Measurements from ENCODE around the gene AHRR. TPM values are rescaled to one million over a fixed set of nuclear protein-coding genes. Genes with fewer than 3 reads are reported as not detected.
"Not testable (repeated sequence)": the region's sequence is repeated elsewhere in the genome, so short reads cannot be mapped to it uniquely, and the experiment has no call there.

Gene AHRR
- polyA plus RNA-seq, 10 donors, result 0.98 to 6.1 (median 2.4) TPM

DNA sequence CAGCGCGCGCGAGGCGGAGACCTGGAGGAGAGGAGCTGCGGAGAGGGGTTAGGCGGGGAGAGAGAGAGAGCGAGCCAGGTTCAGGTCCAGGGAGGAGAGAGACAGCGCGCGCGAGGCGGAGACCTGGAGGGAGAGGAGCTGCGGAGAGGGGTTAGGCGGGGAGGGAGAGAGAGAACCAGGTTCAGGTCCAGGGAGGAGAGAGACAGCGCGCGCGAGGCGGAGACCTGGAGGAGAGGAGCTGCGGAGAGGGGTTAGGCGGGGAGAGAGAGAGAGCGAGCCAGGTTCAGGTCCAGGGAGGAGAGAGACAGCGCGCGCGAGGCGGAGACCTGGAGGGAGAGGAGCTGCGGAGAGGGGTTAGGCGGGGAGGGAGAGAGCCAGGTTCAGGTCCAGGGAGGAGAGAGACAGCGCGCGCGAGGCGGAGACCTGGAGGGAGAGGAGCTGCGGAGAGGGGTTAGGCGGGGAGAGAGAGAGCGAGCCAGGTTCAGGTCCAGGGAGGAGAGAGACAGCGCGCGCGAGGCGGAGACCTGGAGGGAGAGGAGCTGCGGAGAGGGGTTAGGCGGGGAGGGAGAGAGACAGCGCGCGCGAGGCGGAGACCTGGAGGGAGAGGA is 152.8 kb downstream of the AHRR start:
- peak in 1 of 3 donors; percentile 42 for DNase-seq

DNA sequence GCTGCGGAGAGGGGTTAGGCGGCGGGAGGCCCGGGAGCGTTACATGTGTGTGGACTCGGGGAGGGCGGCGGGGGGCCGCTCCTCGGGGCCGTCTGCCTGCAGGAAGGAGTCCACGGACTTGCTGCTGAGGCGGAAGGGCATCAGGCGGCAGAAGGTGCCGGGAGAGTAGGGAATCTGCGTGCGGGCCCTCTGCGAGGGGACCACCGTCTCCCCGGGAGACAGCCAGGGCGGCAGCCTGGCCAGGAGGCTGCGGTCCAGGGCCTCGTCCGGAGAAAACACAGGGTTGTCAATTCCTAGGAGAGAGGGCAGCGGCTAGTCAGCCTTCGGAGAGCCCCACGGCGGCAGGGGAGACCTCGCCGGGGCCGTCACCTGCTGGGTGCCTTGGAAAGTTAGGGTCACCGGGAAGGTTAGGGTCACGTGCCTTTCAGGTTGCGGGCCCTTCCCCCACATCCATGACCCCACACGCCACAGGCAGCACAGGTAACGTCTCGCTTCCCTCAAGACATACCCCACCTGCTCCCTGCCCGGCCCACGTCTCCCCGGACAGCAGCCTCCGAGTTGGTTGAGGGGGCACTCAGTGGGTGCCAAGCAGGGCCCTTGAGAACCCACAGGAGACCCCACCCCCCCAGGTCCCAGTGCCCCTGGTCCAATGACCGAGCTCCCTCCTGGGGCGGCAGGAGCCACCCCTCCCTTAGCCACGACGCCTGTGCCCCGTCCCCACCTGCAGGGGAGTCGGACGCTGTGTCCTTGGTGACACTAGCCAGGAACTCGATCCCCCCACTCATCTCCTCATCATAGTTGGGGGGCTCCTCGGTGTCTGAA is 153.5 kb downstream of the AHRR start:
- DNase-seq, result peak in 1 of 3 donors; percentile 44

DNA sequence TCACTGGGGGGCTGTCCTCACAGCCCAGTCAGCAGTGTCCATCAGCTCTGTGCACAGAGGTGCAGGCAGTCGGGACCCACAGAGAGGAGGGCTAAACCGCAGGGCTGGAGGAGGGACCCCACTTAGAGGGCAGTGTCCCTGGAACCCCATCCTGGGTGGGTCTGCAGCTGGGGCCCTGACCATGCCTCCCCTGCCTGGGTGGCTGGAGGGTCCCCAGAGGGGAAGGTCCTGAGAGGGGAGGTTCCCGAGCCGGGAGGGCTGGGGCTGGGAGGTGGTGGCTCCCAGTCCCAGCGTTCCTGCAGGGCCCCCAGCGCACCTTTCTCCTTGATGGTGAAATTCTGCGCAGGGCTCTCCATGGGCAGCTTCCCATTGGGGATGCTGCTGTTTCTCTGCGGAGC is 154.2 kb downstream of the AHRR start:
- no peak for DNase-seq

DNA sequence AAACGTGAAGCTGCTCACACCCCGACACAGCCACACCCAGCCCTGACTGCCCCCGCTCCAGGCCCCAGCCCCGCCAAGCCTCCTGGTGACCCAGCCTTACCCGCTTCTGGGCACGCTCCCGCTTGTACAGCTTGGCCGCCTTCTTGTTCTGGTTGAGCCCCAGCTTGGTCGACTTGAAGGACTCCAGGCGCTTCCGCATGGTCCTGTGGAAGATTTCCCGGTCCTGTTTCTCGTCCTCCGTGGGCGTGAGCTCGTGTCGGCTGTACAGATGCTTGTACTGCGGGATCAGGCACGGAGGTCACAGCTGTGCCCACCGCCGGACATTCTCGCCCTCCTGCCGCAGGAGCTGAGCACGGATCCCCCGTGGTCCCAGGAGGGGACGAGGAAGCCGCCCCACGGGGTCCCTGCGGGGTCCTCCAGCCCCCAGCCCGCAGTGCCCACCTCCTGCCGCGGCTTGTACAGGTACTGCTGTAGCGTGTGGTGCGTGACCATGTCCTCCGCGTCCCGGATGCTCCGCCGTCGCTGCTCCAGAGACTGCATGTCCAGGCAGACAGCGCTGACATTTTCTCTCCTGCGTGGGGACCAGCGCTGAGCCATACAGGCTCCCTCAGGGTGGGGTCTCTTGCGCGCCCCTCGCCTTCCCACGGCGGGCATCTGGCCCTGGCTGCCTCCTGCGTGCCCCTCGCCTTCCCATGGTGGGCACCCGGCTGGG is 154.7 kb downstream of the AHRR start:
- DNase-seq, result no peak

DNA sequence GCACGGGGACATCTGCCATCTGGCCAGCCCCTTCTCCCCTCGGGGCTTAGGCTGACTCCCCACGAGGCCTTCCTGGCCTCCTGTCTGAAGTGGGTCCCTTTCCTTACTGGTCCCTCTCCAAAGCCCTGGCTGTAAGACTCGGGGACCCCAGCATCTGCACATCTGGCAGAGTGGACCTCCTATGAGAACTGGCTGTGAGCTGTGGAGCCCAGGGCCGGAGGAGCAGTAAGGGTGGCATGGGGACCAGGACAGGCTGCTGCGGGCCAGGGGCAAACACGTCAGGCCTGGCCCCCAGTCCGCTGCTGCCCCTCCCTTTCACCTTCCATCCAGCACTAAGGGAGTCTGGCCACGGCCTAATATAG is 155.3 kb downstream of the AHRR start:
- DNase-seq, result no peak

DNA sequence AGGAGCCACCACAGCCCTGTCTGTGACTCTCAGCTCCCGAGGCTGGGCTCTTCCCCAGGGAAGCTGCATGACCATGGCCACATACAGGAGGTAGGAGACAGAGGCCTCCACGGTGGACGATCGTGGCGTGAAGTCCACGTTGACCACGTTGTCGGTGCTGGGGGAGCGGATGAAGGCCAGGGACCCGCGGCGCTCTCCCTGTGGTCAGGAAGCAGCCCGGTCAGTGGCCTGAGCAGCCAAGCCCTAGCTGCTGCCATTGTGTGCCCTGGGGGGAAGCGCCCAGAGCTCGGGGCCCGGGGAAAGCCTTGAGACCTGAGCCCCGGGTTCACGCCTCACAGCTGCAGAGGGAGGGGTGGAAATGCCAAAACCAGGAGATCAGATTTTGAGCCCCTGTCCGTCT is 155.7 kb downstream of the AHRR start:
- no peak for DNase-seq

DNA sequence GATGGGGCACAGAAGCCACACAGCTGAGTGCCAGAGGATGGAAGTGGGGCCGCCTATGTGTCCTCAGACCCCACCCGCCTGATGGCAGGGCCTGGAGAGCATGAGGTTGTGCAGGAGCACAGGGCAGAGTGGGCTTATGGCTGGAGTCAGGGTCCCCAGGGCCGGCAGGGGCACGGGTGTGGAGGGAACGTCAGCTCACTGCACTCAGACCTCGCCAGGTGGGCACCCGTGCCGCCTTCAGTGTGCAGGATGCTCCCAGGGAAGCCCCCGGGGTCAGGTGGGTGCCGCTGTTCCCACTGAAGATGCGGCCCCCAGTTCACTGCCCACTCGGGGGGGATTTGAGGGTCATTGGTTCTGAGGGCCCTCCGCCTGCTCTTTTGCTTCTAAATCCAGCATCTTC is 156.4 kb downstream of the AHRR start:
- no peak for DNase-seq

DNA sequence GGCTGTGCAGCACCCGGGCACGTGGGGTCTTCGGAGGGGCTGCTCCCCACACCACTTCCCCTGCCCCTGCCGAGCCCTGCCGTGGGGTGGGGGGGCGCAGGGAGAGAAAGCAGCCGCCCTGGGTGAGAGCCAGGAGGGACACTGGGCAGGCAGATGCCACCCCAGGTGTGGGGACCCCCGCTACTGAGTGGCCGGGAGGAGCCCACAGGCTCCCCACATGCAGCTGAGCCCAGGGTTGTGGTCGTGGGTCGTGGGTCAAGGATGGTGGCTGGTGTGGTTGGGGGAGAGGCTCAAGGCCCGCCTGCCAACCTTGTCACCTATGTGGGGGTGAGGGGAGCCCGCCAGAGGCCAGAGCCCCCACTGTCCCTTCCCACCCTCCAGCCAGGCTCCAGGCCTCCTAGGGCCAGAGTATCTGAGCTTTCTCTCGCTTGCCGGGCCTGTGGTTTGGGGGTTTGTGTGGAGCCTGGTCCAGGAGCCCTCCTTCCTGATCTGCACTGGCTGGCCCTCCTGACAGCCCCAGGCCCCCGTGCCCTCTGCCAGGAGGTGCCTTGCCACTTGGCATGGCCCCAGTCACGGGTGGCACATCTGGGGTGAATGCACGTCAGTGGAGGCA is 157.0 kb downstream of the AHRR start:
- DNase-seq, result no peak

DNA sequence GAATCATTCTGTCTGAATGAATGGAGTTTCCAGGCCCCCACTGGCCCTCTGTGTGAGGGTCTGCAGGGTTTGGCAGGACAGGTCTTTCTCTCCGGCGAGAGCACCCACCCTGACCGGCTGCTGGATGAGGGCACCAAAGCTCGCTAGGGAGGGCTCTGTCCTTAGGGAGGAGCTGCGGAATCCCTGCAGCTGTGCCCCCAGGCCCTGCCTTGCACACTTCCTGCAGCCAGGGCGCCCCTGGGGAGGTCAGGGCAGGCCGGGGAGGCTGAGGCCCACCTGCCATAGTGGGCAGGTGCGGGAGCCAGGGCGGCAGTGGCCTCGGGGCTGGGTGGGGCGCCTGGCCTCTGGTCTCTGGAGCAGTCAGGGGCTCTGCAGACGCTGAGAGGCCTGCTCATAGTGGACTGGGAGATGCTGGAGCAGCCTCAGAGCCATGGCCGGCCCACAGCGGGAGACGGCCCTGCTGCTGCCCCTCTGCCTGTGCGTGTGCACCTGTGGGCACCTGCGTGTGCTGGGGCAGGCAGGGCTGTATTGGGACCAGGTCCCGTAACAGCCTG is 157.5 kb downstream of the AHRR start:
- no peak for DNase-seq

DNA sequence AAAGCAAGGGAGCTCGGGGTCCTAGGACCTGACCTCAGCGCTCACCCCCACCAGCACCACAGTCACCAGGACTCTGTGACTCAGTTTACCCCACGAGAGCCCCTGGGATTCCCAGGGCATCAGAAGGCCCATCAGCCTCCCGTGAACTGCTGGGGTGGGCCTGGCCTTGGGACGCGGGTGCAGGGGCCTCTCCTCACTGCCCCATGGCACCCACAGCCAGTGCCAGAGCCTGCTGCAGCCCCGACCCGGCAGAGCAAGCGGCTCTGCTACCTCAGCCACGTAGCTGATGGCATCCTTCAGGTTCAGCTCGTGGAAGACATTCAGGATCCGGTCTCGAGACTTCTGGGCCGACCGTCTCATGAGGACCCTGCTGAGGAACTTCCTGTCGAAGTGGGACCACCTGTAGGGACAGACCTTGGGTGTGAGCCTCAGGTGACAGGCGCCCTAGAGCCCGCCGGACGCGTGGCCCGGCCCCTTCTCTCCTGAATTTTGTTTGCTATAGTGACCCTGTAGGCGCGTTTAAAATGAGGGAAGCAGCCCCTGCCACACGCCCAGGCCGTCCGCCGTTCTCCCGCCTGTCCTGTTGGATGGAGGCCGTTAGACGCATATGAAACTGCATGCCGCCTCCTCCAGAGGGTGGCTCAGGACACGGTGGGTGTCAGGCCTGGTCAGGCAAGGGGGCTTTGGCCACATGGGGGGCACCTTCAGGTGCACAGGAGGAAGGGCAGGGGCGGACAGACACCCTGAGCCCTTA is 158.2 kb downstream of the AHRR start:
- no peak for DNase-seq

DNA sequence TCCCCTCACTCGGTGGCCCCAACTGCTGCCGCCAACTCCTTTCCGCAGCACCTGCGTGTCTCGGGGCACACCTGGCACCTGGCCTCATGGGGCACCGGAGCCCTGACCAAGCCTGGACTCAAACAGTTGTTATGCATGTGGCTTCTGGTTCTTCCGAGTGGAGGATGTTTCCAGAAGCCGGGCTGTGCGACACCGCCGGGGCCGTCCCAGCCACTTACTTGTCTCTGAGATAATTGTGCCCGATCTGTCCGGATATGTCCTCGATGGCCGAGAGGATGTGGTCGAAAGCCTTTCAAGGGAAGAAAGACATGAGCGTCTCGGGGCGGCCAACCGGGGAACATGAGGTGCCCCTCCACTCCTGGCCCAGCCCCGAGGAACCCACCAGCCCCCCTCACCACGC is 159.8 kb downstream of the AHRR start:
- DNase-seq, result no peak

DNA sequence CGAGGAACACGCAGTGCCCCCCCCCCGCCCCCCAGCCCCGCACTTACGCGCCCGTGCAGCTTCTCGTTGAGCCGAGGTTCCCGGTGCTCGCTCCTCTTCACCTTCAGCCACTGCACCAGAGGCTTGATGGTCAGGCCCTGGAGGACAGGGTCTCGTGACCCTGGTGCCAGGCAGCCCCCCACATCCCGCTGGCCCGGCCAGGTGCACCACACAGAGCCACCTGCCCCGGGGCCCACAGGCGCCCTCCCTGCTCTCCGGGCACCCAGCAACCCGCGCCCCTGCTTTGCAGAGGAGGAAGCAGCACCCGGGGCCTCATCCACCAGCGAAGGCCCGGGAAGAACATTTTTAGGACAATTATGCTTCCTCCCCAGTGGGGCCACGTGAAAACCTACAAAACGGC is 160.5 kb downstream of the AHRR start:
- DNase-seq, result no peak

DNA sequence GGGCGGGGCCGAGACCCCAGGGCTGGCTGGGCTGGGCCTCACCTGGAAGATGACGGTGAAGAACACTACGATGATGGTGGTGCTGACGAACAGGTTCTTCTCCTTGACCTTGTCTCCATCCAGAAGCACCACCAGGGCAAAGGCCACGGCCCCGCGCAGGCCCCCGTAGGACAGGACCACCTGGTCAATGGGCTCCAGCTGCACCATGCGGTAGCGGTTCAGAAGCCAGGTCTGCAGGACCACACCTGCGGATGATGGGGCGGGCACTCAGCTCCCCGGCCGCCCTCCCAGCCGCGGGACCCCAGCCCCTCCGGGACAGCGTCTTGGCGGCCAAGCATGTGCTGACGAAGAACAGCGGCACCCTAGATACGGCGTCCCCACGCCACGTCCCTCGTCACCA is 161.0 kb downstream of the AHRR start:
- no peak for DNase-seq

DNA sequence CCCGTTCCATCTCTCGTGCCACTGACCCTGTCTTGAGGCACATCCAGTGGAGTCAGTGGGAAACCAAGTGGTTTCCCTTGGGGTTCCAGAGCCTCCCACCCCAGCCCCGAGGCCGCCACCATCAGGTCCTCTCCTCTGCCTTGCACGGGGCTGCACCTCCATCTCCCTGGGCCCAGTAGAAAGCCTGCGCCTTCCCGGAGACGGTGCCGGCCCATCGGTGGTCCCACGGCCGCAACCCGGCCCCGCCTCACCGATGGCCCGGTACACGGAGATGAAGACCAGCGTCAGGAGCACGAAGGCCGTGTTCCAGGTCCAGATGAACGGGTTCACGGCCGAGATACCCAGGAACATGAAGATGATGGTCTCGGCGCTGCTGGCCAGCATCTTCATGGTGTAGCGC is 161.5 kb downstream of the AHRR start:
- DNase-seq, result no peak

DNA sequence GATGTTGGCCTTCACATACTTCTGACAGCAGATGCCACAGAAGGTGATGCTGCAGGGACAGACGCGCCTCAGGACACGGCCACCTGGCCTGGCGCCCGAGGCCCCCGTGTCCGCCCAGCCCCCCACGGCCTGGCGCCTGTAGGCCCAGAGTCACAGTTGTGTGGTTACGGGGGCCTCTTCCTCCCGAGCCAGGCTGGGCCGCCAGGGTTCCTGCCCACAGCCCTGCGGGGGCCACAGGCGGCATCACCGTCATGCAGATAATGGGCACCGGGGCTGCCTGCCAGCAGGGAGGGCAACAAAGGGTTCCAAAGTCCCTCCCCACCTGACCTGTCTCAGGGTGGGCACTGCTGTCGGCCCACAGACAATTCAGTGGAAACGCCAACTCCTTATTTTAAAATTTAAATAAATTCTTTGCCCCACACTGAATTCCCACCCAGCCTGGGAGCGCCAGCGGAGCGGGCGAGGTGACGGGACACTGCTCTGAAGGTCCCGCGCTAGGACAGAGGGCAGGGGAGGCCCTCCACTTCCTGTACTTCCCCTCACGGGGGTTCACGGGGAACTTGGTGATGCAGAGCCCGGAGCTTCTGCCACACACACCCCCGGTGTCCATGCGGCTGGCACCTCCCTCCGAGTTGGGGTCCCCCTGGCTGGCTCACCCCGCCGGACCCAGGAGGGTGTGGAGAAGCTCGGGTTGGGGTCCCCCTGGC is 162.1 kb downstream of the AHRR start:
- no peak for DNase-seq

DNA sequence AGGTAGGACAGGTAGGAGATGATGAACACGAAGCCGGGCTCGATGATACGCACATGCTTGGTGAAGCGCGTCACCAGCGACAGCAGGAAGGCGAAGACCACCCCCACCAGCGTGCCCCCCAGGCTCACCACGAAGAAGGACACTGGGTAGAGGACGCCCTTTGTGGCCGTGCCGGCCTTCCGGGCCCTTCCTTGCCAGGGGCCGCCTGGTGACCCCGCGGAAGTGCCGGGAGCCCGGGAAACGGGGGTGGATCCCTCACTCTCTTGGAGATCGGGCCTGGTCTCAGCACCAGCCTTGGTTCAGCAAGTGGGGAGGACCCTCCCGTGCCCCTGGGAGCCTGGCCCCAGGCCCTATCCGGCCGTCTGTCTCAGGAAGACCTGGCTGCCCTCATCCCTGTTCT is 163.0 kb downstream of the AHRR start:
- no peak for DNase-seq

DNA sequence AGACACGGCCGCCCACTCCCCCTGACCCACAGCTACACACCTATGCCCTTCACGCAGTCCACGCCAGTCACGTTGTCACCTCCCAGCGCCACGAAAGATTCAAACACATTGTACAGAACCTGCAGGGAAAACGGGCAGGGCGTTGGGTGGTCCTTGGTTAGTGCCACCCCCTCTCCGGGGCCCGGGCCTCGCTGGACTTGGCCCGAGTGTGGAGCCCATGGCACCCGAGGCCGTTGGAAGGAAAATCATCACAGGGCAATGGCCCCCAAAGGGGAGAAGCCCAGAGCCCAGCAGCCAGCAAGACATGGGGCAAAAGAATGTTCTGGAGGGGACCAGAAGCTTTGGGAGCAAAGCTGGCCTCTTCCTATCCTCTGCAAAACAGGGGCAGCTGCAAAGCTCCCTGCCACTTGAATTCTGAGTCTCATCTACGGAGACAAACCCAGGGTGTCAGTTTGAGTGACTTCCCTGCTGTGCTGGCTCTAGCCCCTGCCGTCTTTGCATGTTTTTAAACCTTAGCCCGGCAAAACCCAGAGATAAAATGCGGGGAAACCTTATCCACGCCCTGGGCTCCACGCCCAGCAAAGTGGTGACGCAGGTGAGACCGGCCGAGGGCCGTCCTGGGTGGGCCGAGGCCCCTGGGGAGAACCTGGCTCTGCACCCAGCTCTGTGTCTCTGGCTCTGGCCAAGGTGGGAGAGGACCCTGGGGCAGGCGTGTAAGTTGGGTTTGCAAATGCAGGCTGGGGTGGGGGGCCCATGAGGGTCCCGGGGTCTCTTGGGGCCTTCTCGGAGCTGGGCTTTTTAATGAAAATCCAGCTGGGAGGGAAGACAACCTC is 163.8 kb downstream of the AHRR start:
- no peak for DNase-seq

DNA sequence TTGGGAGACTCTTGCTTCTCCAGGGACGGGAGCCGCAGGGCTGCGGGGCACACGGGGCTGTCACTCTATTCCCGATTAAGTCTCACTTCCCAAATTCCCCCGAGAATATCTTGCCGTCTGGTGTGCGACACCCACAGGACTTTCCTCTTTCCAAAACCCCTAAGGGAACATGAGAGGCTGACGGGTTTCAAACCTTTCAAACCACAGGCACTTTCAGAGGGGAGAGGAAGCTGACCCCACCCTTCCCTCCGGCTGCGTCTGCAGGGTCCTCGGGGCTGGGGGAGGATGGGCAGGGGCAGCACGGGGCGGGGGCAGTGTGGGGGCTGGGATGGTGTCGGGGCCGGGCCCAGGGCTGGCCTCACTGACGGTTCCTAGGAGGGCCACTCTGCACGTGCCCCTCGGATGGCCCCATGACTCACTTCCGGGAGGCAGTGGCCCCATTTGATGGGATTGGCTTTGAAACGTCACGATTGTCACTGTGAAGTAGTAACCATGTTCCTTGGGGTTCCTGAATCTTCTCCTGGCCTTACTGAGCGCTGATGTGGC is 164.5 kb downstream of the AHRR start:
- no peak for DNase-seq

DNA sequence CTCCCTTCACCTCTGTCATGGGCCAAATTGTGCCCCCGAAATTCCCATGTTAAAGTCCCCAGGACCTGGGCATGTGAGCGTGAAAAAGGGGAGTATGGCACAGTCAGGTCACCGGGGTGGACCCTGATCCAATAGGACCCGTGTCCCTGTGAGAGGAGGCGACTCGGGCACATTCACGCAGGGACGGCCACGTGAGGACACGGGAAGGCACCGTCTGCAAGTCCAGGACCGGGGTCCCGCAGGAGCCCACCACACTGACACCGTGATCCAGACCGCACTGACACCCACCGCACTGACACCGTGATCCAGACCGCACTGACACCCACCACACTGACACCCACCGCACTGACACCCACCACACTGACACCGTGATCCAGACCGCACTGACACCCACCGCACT is 165.1 kb downstream of the AHRR start:
- not testable (repeated sequence) for DNase-seq

All from muscle of back (tissue), 11 donors.